ENCODE data around the gene C2orf69.

DNA sequence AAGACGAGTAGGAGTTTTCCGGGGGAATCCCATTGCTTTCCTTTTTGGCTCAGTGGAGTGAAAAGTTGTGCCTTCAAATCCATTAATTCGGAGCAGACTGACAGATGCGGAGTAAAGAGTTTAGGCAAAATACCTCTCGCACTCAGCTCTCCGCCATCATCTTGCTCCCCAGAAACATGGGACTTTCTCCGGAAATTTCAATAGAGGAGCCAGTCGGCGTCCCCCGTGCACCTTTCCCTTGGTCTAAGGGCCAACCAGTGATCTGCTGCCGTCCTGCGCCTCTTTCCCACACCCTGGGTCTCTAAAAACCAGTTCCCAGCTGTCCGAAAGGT is 43.9 kb downstream of the C2orf69 start:
- TF ChIP-seq FOXA3 (CRISPR knock-in tag; IDR thresholded peaks at IDR 0.05) (no peak), SMAD1 (CRISPR knock-in tag; IDR thresholded peaks at IDR 0.05; ENCODE audit: borderline replicate concordance, low read depth) (no peak)
- TF ChIP-seq, protein P1, sequence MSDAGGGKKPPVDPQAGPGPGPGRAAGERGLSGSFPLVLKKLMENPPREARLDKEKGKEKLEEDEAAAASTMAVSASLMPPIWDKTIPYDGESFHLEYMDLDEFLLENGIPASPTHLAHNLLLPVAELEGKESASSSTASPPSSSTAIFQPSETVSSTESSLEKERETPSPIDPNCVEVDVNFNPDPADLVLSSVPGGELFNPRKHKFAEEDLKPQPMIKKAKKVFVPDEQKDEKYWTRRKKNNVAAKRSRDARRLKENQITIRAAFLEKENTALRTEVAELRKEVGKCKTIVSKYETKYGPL (CRISPR knock-in tag; IDR thresholded peaks at IDR 0.05): 0 out of 2 replicates have a peak, but pooled peaks have one; percentile 15
- TF ChIP-seq, protein P2, sequence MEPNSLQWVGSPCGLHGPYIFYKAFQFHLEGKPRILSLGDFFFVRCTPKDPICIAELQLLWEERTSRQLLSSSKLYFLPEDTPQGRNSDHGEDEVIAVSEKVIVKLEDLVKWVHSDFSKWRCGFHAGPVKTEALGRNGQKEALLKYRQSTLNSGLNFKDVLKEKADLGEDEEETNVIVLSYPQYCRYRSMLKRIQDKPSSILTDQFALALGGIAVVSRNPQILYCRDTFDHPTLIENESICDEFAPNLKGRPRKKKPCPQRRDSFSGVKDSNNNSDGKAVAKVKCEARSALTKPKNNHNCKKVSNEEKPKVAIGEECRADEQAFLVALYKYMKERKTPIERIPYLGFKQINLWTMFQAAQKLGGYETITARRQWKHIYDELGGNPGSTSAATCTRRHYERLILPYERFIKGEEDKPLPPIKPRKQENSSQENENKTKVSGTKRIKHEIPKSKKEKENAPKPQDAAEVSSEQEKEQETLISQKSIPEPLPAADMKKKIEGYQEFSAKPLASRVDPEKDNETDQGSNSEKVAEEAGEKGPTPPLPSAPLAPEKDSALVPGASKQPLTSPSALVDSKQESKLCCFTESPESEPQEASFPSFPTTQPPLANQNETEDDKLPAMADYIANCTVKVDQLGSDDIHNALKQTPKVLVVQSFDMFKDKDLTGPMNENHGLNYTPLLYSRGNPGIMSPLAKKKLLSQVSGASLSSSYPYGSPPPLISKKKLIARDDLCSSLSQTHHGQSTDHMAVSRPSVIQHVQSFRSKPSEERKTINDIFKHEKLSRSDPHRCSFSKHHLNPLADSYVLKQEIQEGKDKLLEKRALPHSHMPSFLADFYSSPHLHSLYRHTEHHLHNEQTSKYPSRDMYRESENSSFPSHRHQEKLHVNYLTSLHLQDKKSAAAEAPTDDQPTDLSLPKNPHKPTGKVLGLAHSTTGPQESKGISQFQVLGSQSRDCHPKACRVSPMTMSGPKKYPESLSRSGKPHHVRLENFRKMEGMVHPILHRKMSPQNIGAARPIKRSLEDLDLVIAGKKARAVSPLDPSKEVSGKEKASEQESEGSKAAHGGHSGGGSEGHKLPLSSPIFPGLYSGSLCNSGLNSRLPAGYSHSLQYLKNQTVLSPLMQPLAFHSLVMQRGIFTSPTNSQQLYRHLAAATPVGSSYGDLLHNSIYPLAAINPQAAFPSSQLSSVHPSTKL (CRISPR knock-in tag; IDR thresholded peaks at IDR 0.05): no peak
- TF ChIP-seq, protein P3, sequence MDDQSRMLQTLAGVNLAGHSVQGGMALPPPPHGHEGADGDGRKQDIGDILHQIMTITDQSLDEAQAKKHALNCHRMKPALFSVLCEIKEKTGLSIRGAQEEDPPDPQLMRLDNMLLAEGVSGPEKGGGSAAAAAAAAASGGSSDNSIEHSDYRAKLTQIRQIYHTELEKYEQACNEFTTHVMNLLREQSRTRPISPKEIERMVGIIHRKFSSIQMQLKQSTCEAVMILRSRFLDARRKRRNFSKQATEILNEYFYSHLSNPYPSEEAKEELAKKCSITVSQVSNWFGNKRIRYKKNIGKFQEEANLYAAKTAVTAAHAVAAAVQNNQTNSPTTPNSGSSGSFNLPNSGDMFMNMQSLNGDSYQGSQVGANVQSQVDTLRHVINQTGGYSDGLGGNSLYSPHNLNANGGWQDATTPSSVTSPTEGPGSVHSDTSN (CRISPR knock-in tag; IDR thresholded peaks at IDR 0.05; ENCODE audit: borderline replicate concordance): no peak

Measured in HepG2 (cell line).